ENCODE measurements around the gene SLC7A8. TPM values are rescaled to one million over a fixed set of nuclear protein-coding genes. Genes with fewer than 3 reads are reported as not detected.

The SLC7A8 gene
- total and polyA plus RNA-seq, 10 of the 15 experiments (the other 5 are each of a cell fraction or from before 2014, with no cell fraction given) = 0.06 to 0.28 (median 0.21) TPM; not detected in 7

GRCh38 chr14:23121361-23121771 is 62.1 kb downstream of the SLC7A8 start:
- no peaks in the 10 kb centered on the region for H3K9me3 ChIP-seq (replicated peaks; ENCODE audit: control insufficient read depth, insufficient read depth, low read length)
- peak; percentile 73 for FAIRE-seq
- no peak overlapping the region for H3K9ac ChIP-seq (ENCODE audit: control insufficient read depth, insufficient read depth, low read length)
- no peaks in the 10 kb centered on the region for H4K20me1 ChIP-seq (ENCODE audit: control insufficient read depth, insufficient read depth)
- H3K4me2 ChIP-seq (ENCODE audit: control insufficient read depth, insufficient read depth) = peak overlapping the region; percentile 90
- ChIA-PET POLR2A (interaction anchor here (1.4 kb wide), 1 partner anchor 27 kb away, joined by 3 read pairs; the partner anchor contains the start of gene ACIN1), CTCF (interaction anchor here (0.8 to 6.4 kb wide), 44 partner anchors 9 to 438 kb away, joined by 3 to 127 read pairs (median 6); partner anchors contain the start of genes ACIN1, C14orf119, CDH24 and CMTM5), SMC1A (ENCODE audit: uncharacterized antibody, unreplicated experiment) (interaction anchor here (0.9 to 3.2 kb wide), 15 partner anchors 9 to 259 kb away, joined by 3 to 34 read pairs (median 7); partner anchors contain the start of genes ACIN1, C14orf119 and SLC7A8), RAD21 (ENCODE audit: unreplicated experiment) (interaction anchor here (0.5 to 2.3 kb wide), 21 partner anchors 9 to 438 kb away, joined by 3 to 15 read pairs (median 4); partner anchors contain the start of genes ACIN1, C14orf119 and PABPN1)
- intact Hi-C loops (cut with micrococcal nuclease; ENCODE audit: unreplicated experiment) (loop anchor here (2.0 kb wide), 2 partner anchors 179 to 259 kb away; no protein-coding TSS in a partner anchor), in situ Hi-C loops (cut with MboI) (loop anchor here (10.0 kb wide), 1 partner anchor 63 kb away; the partner anchor contains the start of gene SLC7A8)
- no peak for DNase-seq (ENCODE audit: low read depth, low spot score)
- no peaks in the 10 kb centered on the region for H3K79me2 ChIP-seq (ENCODE audit: control insufficient read depth, insufficient read depth, low read length)
- peak; percentile 38 for ATAC-seq
- peaks cover 20% of the 10 kb centered on the region for H3K4me1 ChIP-seq (ENCODE audit: control insufficient read depth, insufficient read depth, low read length)
- H3K27ac ChIP-seq (ENCODE audit: control insufficient read depth, insufficient read depth) = no peak overlapping the region
- H3K4me3 ChIP-seq = no peak overlapping the region; the same call in 1 of the 2 replicates
- no peaks in the 10 kb centered on the region for H3K36me3 ChIP-seq (ENCODE audit: control insufficient read depth in 2 of 2, insufficient read depth in 2 of 2, low read length in 1 of 2)
- BruUV-seq (replicated peaks) = no TSS peak
- peak overlapping the region; percentile 91 for H2AFZ ChIP-seq (ENCODE audit: control insufficient read depth, low read depth, low read length)
- no peak for TF ChIP-seq USF2 (IDR thresholded peaks at IDR 0.05; ENCODE audit: borderline replicate concordance, low read depth, low read length)
- no peak for TF ChIP-seq LARP7 (IDR thresholded peaks at IDR 0.05)
- TF ChIP-seq TCF7 (IDR thresholded peaks at IDR 0.05; ENCODE audit: borderline replicate concordance) = no peak
- TF ChIP-seq RB1 (IDR thresholded peaks at IDR 0.05; ENCODE audit: borderline replicate concordance) = no peak
- TF ChIP-seq, protein P1, sequence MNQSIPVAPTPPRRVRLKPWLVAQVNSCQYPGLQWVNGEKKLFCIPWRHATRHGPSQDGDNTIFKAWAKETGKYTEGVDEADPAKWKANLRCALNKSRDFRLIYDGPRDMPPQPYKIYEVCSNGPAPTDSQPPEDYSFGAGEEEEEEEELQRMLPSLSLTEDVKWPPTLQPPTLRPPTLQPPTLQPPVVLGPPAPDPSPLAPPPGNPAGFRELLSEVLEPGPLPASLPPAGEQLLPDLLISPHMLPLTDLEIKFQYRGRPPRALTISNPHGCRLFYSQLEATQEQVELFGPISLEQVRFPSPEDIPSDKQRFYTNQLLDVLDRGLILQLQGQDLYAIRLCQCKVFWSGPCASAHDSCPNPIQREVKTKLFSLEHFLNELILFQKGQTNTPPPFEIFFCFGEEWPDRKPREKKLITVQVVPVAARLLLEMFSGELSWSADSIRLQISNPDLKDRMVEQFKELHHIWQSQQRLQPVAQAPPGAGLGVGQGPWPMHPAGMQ (IDR thresholded peaks at IDR 0.05; ENCODE audit: borderline replicate concordance) = no peak
- 0 out of 4 replicates have a peak, but pooled peaks of 1 of the 2 experiments have one; percentile 12 for TF ChIP-seq SRF (IDR thresholded peaks at IDR 0.05; ENCODE audit: low read depth in 2 of 2, low read length in 2 of 2)
- no peak for TF ChIP-seq POLR2AphosphoS2 (IDR thresholded peaks at IDR 0.05; ENCODE audit: low read depth, low read length)
- peak; percentile 28; the same call in 1 of the 2 replicates for TF ChIP-seq PAX5 (IDR thresholded peaks at IDR 0.05; ENCODE audit: borderline replicate concordance, low read depth, low read length)
- TF ChIP-seq CHD2 (IDR thresholded peaks at IDR 0.05; ENCODE audit: borderline replicate concordance, low read depth, low read length) = no peak
- TF ChIP-seq CREM (IDR thresholded peaks at IDR 0.05; ENCODE audit: low read depth) = 0 out of 2 replicates have a peak, but pooled peaks have one; percentile 18
- TF ChIP-seq ZBED1 (IDR thresholded peaks at IDR 0.05; ENCODE audit: borderline replicate concordance) = no peak
- no peak for TF ChIP-seq POLR2A (IDR thresholded peaks at IDR 0.05; ENCODE audit: low read depth, low read length)
- no peak for TF ChIP-seq SUZ12 (IDR thresholded peaks at IDR 0.05; ENCODE audit: unreplicated experiment)
- no peak for TF ChIP-seq USF1 (IDR thresholded peaks at IDR 0.05; ENCODE audit: borderline replicate concordance, extremely low read length, insufficient read depth, low read depth, low read length)
- no peak for TF ChIP-seq SREBF2 (IDR thresholded peaks at IDR 0.05; ENCODE audit: low read length)
- TF ChIP-seq FOS (IDR thresholded peaks at IDR 0.05; ENCODE audit: borderline replicate concordance, extremely low read depth, insufficient read length) = no peak
- peak; percentile 72; the same call in 1 of the 3 replicates for TF ChIP-seq POU2F2 (IDR thresholded peaks at IDR 0.05; ENCODE audit: borderline replicate concordance, low read depth, low read length)
- TF ChIP-seq CBFB (IDR thresholded peaks at IDR 0.05; ENCODE audit: low read depth) = no peak
- no peak for TF ChIP-seq ZSCAN29 (IDR thresholded peaks at IDR 0.05)
- no peaks in the 10 kb centered on the region; a peak in 2 of 4 replicates for H3K27me3 ChIP-seq (replicated peaks in 1 of 2; ENCODE audit: control insufficient read depth in 2 of 2, insufficient read depth in 2 of 2, low read length in 1 of 2)
- WGBS (ENCODE audit: insufficient coverage, insufficient replicate concordance, low lambda C conversion rate, missing lambda C conversion rate) = 1% methylated on average over 6 of the region's 6 CpGs

Data from GM12878 (cell line).